ENCODE measurements around the gene C20orf144. TPM values are rescaled to one million over a fixed set of nuclear protein-coding genes. Genes with fewer than 3 reads are reported as not detected.

C20orf144 gene
- total RNA-seq, 2 experiments from 2014 or later = 0.42 to 0.44 TPM

GRCh38 chr20:33688938-33689424 lies 26.9 kb downstream of the C20orf144 start:
- Histone ChIP-seq H3K27ac (ENCODE audit: low read depth, low read length, poor library complexity, severe bottlenecking) (no peak overlapping the region), H4K20me1 (ENCODE audit: insufficient read depth, low read length) (peaks cover 11% of the 10 kb centered on the region), H3K79me2 (ENCODE audit: insufficient read depth, low read depth, low read length) (peaks cover 13% of the 10 kb centered on the region), H3K9me3 (ENCODE audit: low read length) (no peaks in the 10 kb centered on the region), H3K36me3 (ENCODE audit: insufficient read depth, low read length) (peaks cover 12% of the 10 kb centered on the region), H3K4me2 (ENCODE audit: low read length) (no peak overlapping the region), H3K4me1 (ENCODE audit: insufficient read depth, low read length, poor library complexity, severe bottlenecking) (peaks cover 55% of the 10 kb centered on the region), H2AFZ (ENCODE audit: low read length) (no peak overlapping the region), H3K9me2 (ENCODE audit: insufficient read depth, low read length) (no peaks in the 10 kb centered on the region), H3K4me3 (ENCODE audit: low read depth, low read length, poor library complexity, severe bottlenecking) (no peak overlapping the region)
- CTCF ChIA-PET (ENCODE audit: unreplicated experiment) = no interaction called here
- TF ChIP-seq EZH2phosphoT487 (IDR thresholded peaks at IDR 0.05; ENCODE audit: borderline replicate concordance, low read depth, low read length) (no peak), CTCF (conservative IDR thresholded peaks at IDR 0.05; ENCODE audit: low read length) (no peak)
- POLR2A ChIA-PET = no interaction called here
- DNase-seq (ENCODE audit: low spot score) = no peak
- BruUV-seq (replicated peaks) = no TSS peak
- intact Hi-C loops (cut with micrococcal nuclease; ENCODE audit: unreplicated experiment) = loop anchor here (5.0 to 10.0 kb wide), 3 partner anchors 193 to 1926 kb away; partner anchors contain the start of genes EIF2S2 and SPAG4

DNA sequence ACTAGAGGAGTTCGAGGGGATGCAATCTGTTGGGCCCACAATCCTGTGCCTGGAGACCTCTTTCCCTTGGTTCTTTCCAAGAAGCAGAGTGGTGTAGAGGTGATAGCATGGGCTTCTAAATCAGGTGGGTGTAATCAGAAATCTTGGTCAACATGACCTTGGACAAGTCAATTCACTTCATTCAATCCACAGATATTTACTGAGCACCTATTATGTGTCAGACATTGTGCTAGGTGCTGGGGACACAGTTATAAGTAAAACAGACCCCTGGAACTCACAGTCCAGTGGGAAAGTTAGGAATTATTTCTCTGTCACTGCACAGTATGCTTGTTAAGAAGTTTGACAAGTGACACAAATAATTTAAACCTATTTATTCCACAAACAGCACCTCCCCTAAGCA lies 27.4 kb downstream of the C20orf144 start:
- DNase-seq (ENCODE audit: low spot score) = no peak
- peaks cover 8% of the 10 kb centered on the region for H3K79me2 ChIP-seq (ENCODE audit: insufficient read depth, low read depth, low read length)
- ChIA-PET CTCF (ENCODE audit: unreplicated experiment) (no interaction called here), POLR2A (interaction anchor here (0.7 kb wide), 3 partner anchors 10 to 140 kb away, joined by 3 to 4 read pairs (median 4); no protein-coding TSS in a partner anchor)
- H4K20me1 ChIP-seq (ENCODE audit: insufficient read depth, low read length) = peaks cover 6% of the 10 kb centered on the region
- H3K36me3 ChIP-seq (ENCODE audit: insufficient read depth, low read length) = peaks cover 7% of the 10 kb centered on the region
- no TSS peak for BruUV-seq (replicated peaks)
- H3K4me1 ChIP-seq (ENCODE audit: insufficient read depth, low read length, poor library complexity, severe bottlenecking) = peaks cover 49% of the 10 kb centered on the region
- intact Hi-C loops (cut with micrococcal nuclease; ENCODE audit: unreplicated experiment) = loop anchor here (5.0 to 10.0 kb wide), 3 partner anchors 193 to 1925 kb away; partner anchors contain the start of genes EIF2S2 and SPAG4
- no peak overlapping the region for H3K27ac ChIP-seq (ENCODE audit: low read depth, low read length, poor library complexity, severe bottlenecking)
- no peaks in the 10 kb centered on the region for H3K9me2 ChIP-seq (ENCODE audit: insufficient read depth, low read length)
- no peak overlapping the region for H3K4me3 ChIP-seq (ENCODE audit: low read depth, low read length, poor library complexity, severe bottlenecking)
- peak overlapping the region; percentile 54 for H2AFZ ChIP-seq (ENCODE audit: low read length)
- peak overlapping the region; percentile 16; the same call in 1 of the 2 replicates for H3K4me2 ChIP-seq (ENCODE audit: low read length)
- no peaks in the 10 kb centered on the region for H3K9me3 ChIP-seq (ENCODE audit: low read length)
- no peak for TF ChIP-seq CTCF (conservative IDR thresholded peaks at IDR 0.05; ENCODE audit: low read length)

GRCh38 chr20:33689973-33690372 lies 27.8 kb downstream of the C20orf144 start:
- Histone ChIP-seq H3K4me1 (ENCODE audit: insufficient read depth, low read length, poor library complexity, severe bottlenecking) (peaks cover 49% of the 10 kb centered on the region), H3K9me2 (ENCODE audit: insufficient read depth, low read length) (no peaks in the 10 kb centered on the region), H3K4me2 (ENCODE audit: low read length) (peak overlapping the region; percentile 16; the same call in 1 of the 2 replicates), H4K20me1 (ENCODE audit: insufficient read depth, low read length) (peaks cover under 1% of the 10 kb centered on the region; the same call in 1 of the 2 replicates), H3K4me3 (ENCODE audit: low read depth, low read length, poor library complexity, severe bottlenecking) (no peak overlapping the region), H3K9me3 (ENCODE audit: low read length) (no peaks in the 10 kb centered on the region), H3K79me2 (ENCODE audit: insufficient read depth, low read depth, low read length) (peaks cover 3% of the 10 kb centered on the region), H3K27ac (ENCODE audit: low read depth, low read length, poor library complexity, severe bottlenecking) (no peak overlapping the region), H3K36me3 (ENCODE audit: insufficient read depth, low read length) (peaks cover 2% of the 10 kb centered on the region), H2AFZ (ENCODE audit: low read length) (peak overlapping the region; percentile 54)
- BruUV-seq (replicated peaks) = no TSS peak
- ChIA-PET POLR2A (interaction anchor here (0.7 kb wide), 3 partner anchors 11 to 139 kb away, joined by 3 to 4 read pairs (median 4); no protein-coding TSS in a partner anchor), CTCF (ENCODE audit: unreplicated experiment) (no interaction called here)
- intact Hi-C loops (cut with micrococcal nuclease; ENCODE audit: unreplicated experiment) = loop anchor here (5.0 to 10.0 kb wide), 3 partner anchors 192 to 1925 kb away; partner anchors contain the start of genes EIF2S2 and SPAG4
- DNase-seq (ENCODE audit: low spot score) = no peak
- TF ChIP-seq EZH2phosphoT487 (IDR thresholded peaks at IDR 0.05; ENCODE audit: borderline replicate concordance, low read depth, low read length) (no peak), CTCF (conservative IDR thresholded peaks at IDR 0.05; ENCODE audit: low read length) (no peak)
